Adrenal gland (tissue), 12 donors: Measurements from ENCODE around the gene KCNAB1. TPM values are rescaled to one million over a fixed set of nuclear protein-coding genes. Genes with fewer than 3 reads are reported as not detected.

Experiments
- DNase-seq, 7 donors: peaks; one replicate each; pipeline ENCODE4 v3.0.0-alpha.2; 2019 to 2020
- H3K27ac ChIP-seq, 5 donors: fragments of 200-600 bp; sonication (generic) in 4 of 5; 1 replicate in 3 of 5; 2 replicates in 2 of 5; pipeline versions ENCODE4 v1.5.1 to v1.8.0; 2016 to 2020; ENCODE audit warnings: mild to moderate bottlenecking in 1 of 5
- H3K27me3 ChIP-seq: fragments of 200-600 bp; 2 replicates; pipeline ENCODE4 v1.8.0; 2021
- H3K36me3 ChIP-seq, 2 donors: fragments of 200-600 bp; replicated peaks in 1 of 2; 1 replicate in 1 of 2; 2 replicates in 1 of 2; pipeline versions ENCODE4 v1.5.1 to v1.8.0; 2018 to 2022
- H3K4me1 ChIP-seq, 2 donors: fragments of 200-600 bp; replicated peaks in 1 of 2; 1 replicate in 1 of 2; 2 replicates in 1 of 2; pipeline versions ENCODE4 v1.5.1 to v1.8.0; 2018 to 2021
- H3K4me3 ChIP-seq, 4 donors: fragments of 200-600 bp; sonication (generic) in 3 of 4; one replicate each; pipeline ENCODE4 v1.5.1; 2016 to 2018
- H3K9me3 ChIP-seq, 3 donors: fragments of 200-600 bp; sonication (generic) in 1 of 3; replicated peaks in 1 of 3; 1 replicate in 2 of 3; 2 replicates in 1 of 3; pipeline versions ENCODE4 v1.5.1 to v1.8.0; 2016 to 2021
- POLR2A ChIP-seq, 2 donors: fragments of 450-650 bp; IDR thresholded peaks; one replicate each; pipeline ENCODE4 v1.6.1; 2017; ENCODE audit warnings: antibody characterized with exemption in 2 of 2, mild to moderate bottlenecking in 2 of 2, moderate library complexity in 1 of 2
- WGBS, 4 donors: extraction: QIAGEN DNeasy Blood & Tissue Kit in 2 of 4; methylation state at CpG; one replicate each; pipeline versions ENCODE4 v1.1.5 to v1.1.7; 2013 to 2017; 5-methylcytosine and 5-hydroxymethylcytosine counted together
- intact Hi-C, 2 donors: fragments of 100-400 bp; cut with DNase I; formaldehyde crosslinking; loops; one replicate each; pipeline versions ENCODE4 v1.14.1 to v1.15.0; 2022 to 2023
- polyA plus RNA-seq, 3 donors: library from polyadenylated mRNA; stranded (reverse); fragments of 200-250 nt in 2 of 3; fragments of 350-450 nt in 1 of 3; fragmentation: Illumina TruSeq in 1 of 3; extraction: RNeasy Lipid Tissue Mini Kit (QIAGEN cat#74804) in 1 of 3; gene quantifications; one replicate each; pipeline ENCODE4 v1.2.3, GENCODE V29; 2013 to 2014
- total RNA-seq, 9 donors: library from RNA; depleted of rRNA in 4 of 9; stranded (reverse); fragments of >200 nt in 4 of 9; fragments of 120-200 nt in 1 of 9; fragmentation: NEBNext Ultra II Directional in 1 of 9; extraction: Animal tissue kit (Norgen Biotek cat#: 25700) in 1 of 9; gene quantifications; one replicate each; pipeline versions ENCODE4 v1.1.0 to v1.2.4, GENCODE V29; 2013 to 2023
- TF ChIP-seq, protein P1 (sequence below), 6 experiments: fragments of 450-650 bp in 4 of 6; fragments of 200-600 bp in 2 of 6; sonication (generic) in 1 of 6; IDR thresholded peaks; 1 replicate in 5 of 6; 2 replicates in 1 of 6; pipeline versions ENCODE4 v1.5.1 to v1.8.0; 2016 to 2021; ENCODE audit warnings: antibody characterized with exemption in 6 of 6, mild to moderate bottlenecking in 2 of 6, moderate library complexity in 1 of 6
- donor health status: healthy with polysubstance abuse.
- donor health status: Bipolar disorder and iron deficiency.
- donor health status: DM: yes; HTN: yes; CAD: no.
- donor health status: DM: no; HTN: no; CAD: no.
- donor health status: DM: no; HTN: no; CAD: no.
- donor health status: DM: yes; HTN: yes; CAD: no.

The KCNAB1 gene
- total and polyA plus RNA-seq, 12 donors = 0.36 to 5.0 (median 1.5) TPM

GRCh38 chr3:156356537-156357363 is 236.4 kb downstream of the KCNAB1 start:
- TF ChIP-seq, protein P1, sequence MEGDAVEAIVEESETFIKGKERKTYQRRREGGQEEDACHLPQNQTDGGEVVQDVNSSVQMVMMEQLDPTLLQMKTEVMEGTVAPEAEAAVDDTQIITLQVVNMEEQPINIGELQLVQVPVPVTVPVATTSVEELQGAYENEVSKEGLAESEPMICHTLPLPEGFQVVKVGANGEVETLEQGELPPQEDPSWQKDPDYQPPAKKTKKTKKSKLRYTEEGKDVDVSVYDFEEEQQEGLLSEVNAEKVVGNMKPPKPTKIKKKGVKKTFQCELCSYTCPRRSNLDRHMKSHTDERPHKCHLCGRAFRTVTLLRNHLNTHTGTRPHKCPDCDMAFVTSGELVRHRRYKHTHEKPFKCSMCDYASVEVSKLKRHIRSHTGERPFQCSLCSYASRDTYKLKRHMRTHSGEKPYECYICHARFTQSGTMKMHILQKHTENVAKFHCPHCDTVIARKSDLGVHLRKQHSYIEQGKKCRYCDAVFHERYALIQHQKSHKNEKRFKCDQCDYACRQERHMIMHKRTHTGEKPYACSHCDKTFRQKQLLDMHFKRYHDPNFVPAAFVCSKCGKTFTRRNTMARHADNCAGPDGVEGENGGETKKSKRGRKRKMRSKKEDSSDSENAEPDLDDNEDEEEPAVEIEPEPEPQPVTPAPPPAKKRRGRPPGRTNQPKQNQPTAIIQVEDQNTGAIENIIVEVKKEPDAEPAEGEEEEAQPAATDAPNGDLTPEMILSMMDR (IDR thresholded peaks at IDR 0.05) = no peak
- TF ChIP-seq POLR2A (IDR thresholded peaks at IDR 0.05) = no peak
- Histone ChIP-seq H3K4me3 (no peak overlapping the region), H3K27ac (no peak overlapping the region), H3K27me3 (no peaks in the 10 kb centered on the region), H3K4me1 (no peaks in the 10 kb centered on the region), H3K36me3 (no peaks in the 10 kb centered on the region), H3K9me3 (no peaks in the 10 kb centered on the region)
- no peak for DNase-seq
- WGBS, 4 donors = 60 to 68% (median 62%) methylated on average over 5 of the region's 5 CpGs
- intact Hi-C loops = no loop called here

GRCh38 chr3:156358232-156358631 is 237.9 kb downstream of the KCNAB1 start:
- Histone ChIP-seq H3K4me1 (no peaks in the 10 kb centered on the region), H3K9me3 (no peaks in the 10 kb centered on the region), H3K27me3 (no peaks in the 10 kb centered on the region), H3K4me3 (no peak overlapping the region), H3K36me3 (no peaks in the 10 kb centered on the region), H3K27ac (no peak overlapping the region)
- 82 to 95% (median 89%) methylated on average over 2 of the region's 2 CpGs for WGBS, 4 donors
- no peak for DNase-seq
- intact Hi-C loops = no loop called here
- TF ChIP-seq POLR2A (IDR thresholded peaks at IDR 0.05) = no peak
- TF ChIP-seq, protein P1 (IDR thresholded peaks at IDR 0.05) = no peak

- no peak overlapping the region for H3K27ac ChIP-seq
These were observed 239.0 kb downstream of the KCNAB1 start for GRCh38 chr3:156359368-156359767.

GRCh38 chr3:156360083-156360482 is 239.7 kb downstream of the KCNAB1 start:
- Histone ChIP-seq H3K4me3 (no peak overlapping the region), H3K4me1 (no peaks in the 10 kb centered on the region), H3K9me3 (no peaks in the 10 kb centered on the region), H3K27me3 (no peaks in the 10 kb centered on the region), H3K36me3 (no peaks in the 10 kb centered on the region), H3K27ac (no peak overlapping the region)
- TF ChIP-seq, protein P1 (IDR thresholded peaks at IDR 0.05) = no peak
- no peak for TF ChIP-seq POLR2A (IDR thresholded peaks at IDR 0.05)
- no peak for DNase-seq
- 92 to 95% (median 94%) methylated on average over 4 of the region's 4 CpGs for WGBS, 4 donors
- intact Hi-C loops = no loop called here

More at GRCh38 chr3:156359368-156359767, 239.0 kb downstream of the KCNAB1 start:
- Histone ChIP-seq H3K4me3 (no peak overlapping the region), H3K4me1 (no peaks in the 10 kb centered on the region), H3K36me3 (no peaks in the 10 kb centered on the region), H3K27me3 (no peaks in the 10 kb centered on the region), H3K9me3 (no peaks in the 10 kb centered on the region)
- TF ChIP-seq POLR2A (IDR thresholded peaks at IDR 0.05) = no peak
- TF ChIP-seq, protein P1 (IDR thresholded peaks at IDR 0.05) = no peak
- DNase-seq = no peak
- intact Hi-C loops = no loop called here
- 47 to 55% (median 51%) methylated on average over 3 of the region's 3 CpGs for WGBS, 4 donors
